GM19193 (cell line): ENCODE results near the gene CLCN3.

Experiments used
- POLR2A ChIP-seq: IDR thresholded peaks from 4 replicates; pipeline ENCODE4 v1.6.1; 2011; ENCODE audit not compliant: insufficient read depth, insufficient read length; ENCODE audit errors: extremely low read depth

The CLCN3 gene

DNA sequence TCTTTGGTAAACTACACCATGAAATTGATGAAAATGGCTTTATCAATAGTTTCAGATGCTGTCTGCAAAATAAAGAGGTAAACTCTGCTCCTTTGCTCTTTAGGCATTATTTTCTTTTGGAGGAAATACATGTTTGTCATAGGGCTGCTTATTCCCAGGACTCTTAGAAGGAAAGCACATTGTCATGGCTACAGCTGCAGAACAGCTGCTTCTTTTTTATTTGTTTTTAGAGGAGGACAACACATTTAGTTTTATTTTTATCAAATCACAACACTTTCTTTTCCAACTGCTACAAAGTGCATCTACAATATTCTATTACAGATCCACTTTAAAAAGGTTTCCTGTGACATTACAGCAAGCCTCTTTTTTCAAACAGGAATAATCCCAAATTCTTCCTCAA lies 150.0 kb downstream of the CLCN3 start:
- no peak for TF ChIP-seq POLR2A
